ENCODE data around the gene CHRNB2.

CHRNB2 gene

DNA sequence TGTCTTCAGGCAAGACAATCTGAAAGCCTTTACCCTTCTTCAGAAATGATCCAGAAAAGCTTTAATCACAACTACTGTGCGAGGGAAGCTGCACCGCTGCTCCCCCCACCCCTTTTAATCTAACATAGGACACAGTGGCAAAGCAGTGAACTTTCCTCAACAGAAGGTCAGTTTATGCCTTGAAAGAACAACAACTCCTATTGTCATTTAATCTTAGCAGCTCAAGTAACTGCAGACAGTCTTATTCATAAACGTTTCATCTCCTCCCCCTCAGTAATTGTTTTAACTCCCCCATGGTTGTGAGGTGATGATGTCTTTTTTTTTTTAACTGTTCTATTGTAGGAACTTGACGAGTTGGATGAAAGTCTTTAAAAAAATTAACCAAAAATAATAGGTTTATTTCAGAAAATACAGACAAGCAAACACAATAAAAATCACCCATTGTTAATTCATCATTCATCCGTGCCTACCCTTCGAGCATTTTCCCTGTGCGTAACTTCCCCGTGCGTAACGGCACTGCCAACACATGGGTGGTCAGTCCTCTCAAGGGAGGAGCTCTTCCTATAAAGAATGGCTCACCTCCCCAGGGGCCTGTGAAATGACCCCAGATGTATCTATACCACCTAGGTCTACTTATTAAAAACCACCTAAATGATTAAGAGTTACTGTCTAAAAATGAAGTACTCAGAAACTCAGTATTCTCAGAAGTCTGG is 43.7 kb downstream of the CHRNB2 start:
- no peak for DNase-seq (ENCODE audit: low read depth)
- no peak overlapping the region for H3K4me3 ChIP-seq (ENCODE audit: low read depth, low read length)

DNA sequence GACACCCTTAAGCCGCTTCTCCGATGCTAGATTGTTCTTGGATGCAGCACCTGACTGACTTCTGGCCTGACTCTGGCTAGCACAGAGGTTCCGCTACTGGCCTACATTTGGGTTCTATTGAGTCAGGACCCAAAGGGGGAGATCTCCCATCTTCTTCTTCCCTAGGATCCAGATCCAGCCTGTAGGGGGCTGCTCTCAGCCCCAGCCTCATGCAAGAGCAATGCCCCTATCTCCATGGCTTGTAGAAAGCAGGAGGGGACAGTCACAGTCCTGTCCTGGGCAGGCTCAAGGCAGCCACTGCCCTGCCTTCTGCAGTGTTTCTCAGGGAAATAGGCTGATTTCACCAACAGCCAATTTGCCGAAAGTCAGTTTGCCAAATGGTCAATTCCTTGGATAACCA is 46.7 kb downstream of the CHRNB2 start:
- H3K4me3 ChIP-seq (ENCODE audit: low read depth, low read length) = no peak overlapping the region
- no peak for DNase-seq (ENCODE audit: low read depth)
- TF ChIP-seq, protein P1, sequence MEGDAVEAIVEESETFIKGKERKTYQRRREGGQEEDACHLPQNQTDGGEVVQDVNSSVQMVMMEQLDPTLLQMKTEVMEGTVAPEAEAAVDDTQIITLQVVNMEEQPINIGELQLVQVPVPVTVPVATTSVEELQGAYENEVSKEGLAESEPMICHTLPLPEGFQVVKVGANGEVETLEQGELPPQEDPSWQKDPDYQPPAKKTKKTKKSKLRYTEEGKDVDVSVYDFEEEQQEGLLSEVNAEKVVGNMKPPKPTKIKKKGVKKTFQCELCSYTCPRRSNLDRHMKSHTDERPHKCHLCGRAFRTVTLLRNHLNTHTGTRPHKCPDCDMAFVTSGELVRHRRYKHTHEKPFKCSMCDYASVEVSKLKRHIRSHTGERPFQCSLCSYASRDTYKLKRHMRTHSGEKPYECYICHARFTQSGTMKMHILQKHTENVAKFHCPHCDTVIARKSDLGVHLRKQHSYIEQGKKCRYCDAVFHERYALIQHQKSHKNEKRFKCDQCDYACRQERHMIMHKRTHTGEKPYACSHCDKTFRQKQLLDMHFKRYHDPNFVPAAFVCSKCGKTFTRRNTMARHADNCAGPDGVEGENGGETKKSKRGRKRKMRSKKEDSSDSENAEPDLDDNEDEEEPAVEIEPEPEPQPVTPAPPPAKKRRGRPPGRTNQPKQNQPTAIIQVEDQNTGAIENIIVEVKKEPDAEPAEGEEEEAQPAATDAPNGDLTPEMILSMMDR (conservative IDR thresholded peaks at IDR 0.05; ENCODE audit: low read depth, low read length) = peak; percentile 8

More for the DNA sequence above, 43.7 kb downstream of the CHRNB2 start:
- TF ChIP-seq, protein P1 (conservative IDR thresholded peaks at IDR 0.05; ENCODE audit: low read depth, low read length) = no peak

DNA sequence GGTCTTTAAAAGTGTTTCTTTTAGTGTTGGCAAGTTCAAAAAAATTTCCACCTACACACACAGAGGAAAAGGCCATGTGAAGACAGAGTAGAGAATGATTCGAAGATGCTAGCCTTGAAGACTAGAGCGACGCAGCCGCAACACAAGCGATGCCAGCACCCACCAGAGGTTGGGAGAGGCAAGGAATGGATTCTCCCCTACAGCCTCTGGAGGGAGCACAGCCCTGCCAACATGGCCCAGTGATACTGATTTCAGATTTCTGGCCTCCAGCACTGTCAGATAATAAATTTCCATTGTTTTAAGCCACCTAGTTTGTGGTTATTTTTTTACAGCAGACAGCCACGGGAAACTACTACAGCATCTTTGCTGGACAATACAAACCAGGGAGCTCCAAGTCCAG is 47.3 kb downstream of the CHRNB2 start:
- no peak overlapping the region for H3K4me3 ChIP-seq (ENCODE audit: low read depth, low read length)
- TF ChIP-seq, protein P1 (conservative IDR thresholded peaks at IDR 0.05; ENCODE audit: low read depth, low read length) = peak; percentile 27
- no peak for DNase-seq (ENCODE audit: low read depth)

DNA sequence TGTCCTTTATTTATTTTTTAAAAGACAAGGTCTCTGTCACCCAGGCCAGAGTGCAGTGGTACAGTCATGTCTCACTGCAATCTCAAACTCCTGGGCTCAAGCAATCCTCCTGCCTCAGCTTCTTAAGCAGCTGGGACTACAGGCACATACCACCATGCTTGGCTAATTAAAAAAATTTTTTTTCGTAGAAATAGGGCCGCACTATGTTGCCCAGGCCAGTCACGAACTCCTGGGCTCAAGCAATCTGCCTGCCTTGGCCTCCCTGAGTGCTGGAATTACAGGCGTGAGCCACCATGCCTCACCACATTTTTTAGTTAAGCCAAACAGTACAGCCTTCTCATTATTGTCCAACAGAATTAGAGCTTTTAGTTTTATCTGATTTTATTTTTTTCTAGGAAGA is 47.8 kb downstream of the CHRNB2 start:
- TF ChIP-seq, protein P1 (conservative IDR thresholded peaks at IDR 0.05; ENCODE audit: low read depth, low read length) = no peak
- DNase-seq (ENCODE audit: low read depth) = no peak
- no peak overlapping the region for H3K4me3 ChIP-seq (ENCODE audit: low read depth, low read length)

DNA sequence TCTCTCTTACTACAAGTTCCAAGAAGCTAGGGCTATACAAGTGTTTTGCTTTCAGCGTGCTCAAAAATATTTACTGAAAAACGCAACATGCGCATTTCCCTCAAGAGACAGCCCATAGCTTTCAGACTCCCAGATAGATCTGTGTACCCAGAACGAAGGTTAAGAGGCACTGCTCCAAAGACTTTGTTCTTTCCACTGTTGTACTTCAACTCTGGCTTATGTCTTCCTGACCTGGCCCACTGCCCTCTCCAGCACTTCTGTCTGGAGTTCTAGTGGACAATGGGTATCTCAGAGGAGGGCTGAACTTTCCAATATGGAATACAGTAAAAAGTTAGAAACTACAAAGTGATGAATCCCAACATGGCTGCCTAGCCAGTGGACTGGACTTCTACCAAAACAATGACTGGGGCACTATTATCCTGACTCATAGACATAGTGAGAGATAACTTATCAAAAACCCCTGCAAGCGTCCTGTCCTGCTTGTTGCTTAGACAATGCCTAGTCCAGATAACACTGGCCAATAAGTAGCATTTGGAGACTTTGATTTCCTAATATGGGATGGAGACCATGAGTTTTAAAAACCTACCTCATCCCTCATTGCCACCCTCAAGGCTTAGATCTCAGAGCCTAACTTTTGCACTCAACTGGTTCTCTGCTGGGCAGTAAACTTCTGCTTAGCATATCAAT is 49.2 kb downstream of the CHRNB2 start:
- H3K4me3 ChIP-seq (ENCODE audit: low read depth, low read length) = no peak overlapping the region
- no peak for DNase-seq (ENCODE audit: low read depth)
- TF ChIP-seq, protein P1 (conservative IDR thresholded peaks at IDR 0.05; ENCODE audit: low read depth, low read length) = no peak

DNA sequence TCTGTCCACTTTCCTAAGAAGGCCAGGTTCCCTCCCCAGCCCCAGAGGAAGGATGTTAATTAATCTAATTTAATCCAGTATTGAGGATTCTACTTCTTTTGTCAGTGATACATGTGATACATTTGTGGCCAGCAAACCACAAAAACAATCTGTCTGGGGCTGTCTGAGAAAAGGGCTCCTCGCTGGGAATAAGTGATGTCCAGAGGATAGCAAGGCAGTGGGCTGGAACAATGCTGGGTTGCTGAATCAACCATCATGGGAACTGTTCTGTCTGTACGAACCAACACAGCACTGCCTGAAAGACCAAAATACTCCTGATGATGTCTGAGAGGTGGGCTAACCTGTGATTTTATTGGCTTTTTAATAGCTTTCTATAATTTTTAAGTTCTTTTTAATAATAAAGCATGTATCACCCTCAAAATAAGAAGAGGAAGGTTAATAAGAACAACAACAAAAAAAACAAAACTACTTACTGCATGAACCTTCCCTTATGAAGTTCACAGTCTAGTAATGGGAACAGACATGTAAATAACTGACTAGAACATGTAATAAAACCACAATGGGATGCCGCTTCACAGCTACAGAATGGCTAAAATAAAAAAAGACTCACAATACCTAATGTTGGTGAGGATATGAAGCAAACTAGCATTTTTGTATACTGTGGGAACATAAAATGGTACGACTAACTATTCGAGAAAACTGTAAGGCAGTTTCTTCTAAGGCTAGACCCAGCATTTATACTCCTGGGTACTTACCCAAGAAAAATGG is 51.8 kb downstream of the CHRNB2 start:
- DNase-seq (ENCODE audit: low read depth) = no peak
- H3K4me3 ChIP-seq (ENCODE audit: low read depth, low read length) = no peak overlapping the region
- TF ChIP-seq, protein P1 (conservative IDR thresholded peaks at IDR 0.05; ENCODE audit: low read depth, low read length) = no peak
